ENCODE data around the gene FNBP1.

DNA sequence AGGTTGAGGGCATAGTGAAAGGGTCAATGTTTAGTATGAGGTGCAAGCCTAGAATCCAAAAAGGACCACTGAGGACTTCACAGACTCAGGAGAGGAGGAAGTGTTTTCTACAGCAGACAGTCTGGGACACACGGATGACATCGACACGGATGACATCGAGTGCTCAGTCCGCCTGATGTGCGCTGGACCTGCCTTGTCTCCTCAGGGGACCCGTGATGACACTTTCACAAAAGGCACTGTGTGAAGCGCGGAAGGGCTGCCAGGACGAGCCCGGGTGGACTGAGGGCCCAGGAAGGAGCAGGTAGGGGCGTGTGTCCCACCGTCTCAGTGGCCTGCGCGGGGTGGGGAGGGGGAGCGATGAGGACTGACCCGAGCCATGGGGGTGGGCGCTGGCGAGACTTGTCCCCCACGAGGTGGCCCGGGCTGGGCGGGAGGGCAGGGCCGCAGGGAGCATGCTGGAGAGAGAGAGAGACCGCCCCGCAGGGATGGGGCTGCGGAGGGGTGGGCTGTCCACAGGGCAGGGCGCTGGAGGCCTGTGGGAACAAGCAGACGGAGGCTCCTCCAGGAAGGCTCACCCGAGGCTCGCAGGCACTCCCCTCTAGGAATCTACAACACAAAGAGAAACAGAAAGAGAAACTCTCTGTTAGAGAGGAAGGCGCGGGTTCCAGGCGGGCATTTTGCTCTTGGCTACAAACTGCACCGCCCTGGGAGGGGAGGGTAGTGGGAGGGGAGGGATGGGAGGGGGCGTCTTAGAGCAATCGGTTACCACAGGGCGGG, 152.9 kb downstream of the FNBP1 start:
- TF ChIP-seq POLR2A (IDR thresholded peaks at IDR 0.05; ENCODE audit: extremely low read depth, insufficient read length), result no peak
- TF ChIP-seq CTCF (IDR thresholded peaks at IDR 0.05; ENCODE audit: low read depth, low read length), result no peak
